HG03378 (cell line): ENCODE measurements around the gene ATP6AP2.

Experiments
- ATAC-seq: cut with Tn5 transposase; IDR thresholded peaks from one replicate; pipeline ENCODE4 v1.9.1; 2021; ENCODE audit warnings: mild to moderate bottlenecking, moderate library complexity; ENCODE audit not compliant: unreplicated experiment

The ATP6AP2 gene

DNA sequence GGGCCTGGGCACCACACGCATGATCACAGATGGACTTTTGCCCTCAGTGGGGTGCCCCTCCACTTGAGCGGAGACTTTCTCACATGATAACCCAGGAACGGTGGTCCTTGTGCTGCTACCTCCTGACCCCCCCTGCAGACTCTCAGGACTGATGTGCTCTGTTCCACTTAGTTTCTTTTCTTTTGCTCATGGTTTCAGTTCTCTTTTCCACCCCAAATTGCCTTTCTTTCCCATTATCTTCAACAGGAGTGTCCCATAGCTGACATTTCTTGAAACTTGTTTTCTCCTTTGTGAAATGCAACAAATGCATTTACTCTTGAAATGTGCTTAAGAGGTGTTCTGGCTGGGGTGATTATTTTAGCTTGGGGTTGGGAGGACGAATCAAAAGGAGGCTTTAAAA is 51.4 kb downstream of the ATP6AP2 start:
- no peak for ATAC-seq

DNA sequence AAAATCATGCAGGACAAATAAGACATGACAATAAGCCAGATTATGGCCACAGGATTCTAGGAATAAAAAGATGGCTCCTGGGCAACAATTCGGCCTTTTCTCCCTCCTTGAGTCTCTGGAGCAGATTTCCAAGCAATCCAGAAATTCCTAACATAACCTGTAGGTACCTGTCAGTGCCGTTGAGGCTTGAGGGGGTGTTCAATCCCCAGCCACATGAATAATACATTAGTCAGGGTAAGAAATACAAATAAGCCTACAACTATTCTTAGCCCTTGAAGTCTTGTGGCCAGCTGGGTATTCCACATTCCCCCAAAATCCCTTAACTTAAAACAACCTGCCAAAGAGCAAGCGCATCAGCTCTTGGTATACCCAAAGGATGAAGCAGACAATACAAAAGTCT is 56.9 kb downstream of the ATP6AP2 start:
- ATAC-seq = no peak

DNA sequence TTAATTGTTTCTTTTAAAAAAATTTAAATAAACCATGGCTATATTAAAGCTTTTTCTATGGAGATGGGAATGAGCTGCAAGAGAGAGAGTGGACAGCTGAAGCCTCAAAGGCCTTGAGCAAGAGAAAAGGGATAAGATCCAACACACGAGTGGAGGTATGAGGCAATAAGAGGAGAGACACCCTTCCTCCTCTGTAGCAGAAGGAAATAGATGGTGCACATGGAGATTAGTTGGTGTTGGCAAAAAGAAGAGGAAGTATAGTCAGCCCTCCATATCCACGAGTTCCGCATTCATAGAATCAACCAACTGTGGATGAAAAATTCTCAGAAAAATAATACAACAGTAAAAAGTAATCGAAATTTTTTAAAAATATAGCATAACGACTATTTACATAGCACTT is 63.4 kb downstream of the ATP6AP2 start:
- no peak for ATAC-seq

DNA sequence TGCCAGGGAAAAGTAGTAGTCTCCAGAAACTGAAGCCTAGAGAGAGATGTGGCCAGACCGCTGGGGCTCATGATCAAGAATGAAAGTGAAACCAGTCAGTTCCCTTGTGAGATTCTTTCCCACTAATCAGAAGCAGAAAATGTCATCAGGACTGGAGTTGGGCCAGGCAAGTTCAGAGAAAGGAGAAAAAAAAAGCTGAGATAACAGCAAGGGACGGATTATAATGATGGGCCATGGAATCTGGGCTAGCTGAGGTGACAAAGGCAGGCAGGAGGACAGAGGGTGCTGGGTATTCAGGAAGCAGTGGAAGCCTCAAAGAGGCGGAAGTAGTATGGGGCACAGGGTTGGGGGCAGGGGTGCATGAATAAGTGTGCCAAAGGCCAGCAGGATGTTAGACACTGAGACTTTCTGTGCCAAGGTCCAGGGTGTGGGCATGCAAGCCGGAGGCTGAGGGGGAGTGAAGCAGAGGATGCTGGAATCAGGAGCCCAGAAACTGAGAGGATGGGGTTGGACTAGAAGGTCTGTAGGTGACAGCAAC is 64.1 kb downstream of the ATP6AP2 start:
- peak; percentile 38 for ATAC-seq

DNA sequence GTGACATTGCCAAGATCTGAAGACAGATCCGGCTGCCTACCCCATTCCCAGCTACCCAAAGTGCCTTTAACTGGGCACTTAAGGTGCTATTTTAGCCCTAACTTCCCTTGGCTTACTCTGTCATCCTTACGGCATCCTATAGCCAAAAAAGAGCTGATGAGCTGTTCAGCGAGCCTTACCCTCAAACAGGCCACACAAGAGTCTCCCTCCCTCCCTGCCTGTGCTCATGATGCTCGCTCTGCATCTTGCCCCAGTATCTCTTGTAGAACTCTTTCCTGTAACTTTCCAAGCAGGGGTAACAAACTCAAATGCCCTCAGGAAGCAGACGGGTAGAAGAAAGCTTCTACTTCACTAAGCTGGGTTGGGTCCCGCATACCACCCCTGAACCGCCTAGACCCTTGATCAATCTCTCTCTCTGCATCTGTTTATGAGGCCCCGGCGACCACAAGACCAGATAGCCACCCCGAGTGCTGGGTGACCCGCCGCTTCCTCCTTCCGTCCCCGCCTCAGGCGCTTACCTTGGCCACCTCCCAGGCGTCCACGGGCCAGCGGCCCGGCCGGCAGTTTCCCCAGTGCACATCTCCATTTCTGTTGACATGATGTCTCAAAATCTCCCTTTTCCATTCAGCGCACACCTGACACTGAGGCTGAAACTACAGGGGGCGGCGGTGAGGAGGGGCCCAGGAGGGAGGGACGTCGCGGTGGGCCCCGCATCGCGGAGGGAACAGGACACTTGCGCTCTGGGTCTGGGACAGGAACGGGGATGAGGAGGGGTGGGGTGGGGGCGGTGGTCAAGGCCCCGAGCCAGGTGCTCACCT is 65.9 kb downstream of the ATP6AP2 start:
- peak; percentile 10 for ATAC-seq

DNA sequence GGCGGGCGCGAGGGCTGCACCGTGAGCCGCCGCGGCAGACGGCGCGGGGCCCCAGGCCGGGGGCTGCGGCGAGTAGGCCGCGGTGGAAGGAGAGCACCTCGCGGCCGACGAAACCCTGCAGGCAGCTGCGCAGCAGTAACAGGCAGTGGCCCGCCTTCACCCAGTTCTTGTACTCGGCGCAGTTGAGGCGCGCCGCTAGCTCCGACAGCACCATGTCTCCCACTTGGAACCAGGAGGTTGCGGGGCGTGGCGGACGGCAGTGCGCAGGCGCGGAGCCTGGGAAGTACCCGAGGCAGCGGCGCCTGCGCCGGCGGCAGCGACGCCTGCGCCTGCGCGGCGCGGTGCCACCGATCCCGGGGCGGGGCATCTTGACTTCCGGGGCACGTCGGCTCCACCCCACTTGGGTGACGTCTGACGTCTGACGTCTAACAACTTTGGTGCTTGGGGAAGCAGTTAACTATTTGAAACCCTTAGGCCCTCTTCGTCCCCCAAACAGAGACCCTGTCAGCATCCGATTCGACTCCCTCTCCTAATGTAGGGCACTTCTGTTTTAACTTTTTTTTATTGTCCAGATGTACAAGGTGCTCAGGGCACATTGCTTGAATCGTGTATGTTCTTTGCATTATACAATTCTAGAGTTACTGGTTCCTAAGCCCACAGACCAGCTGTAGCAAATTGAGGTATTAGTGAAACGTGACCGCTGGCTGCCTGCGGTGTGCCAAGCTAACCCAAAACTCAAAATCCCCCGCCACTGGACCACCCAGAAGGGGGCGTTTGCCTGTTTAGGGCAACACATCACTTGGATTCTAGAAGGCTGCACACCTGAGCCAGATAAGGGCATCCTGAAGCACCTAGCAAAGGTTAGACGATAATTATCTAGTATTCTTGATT is 66.8 kb downstream of the ATP6AP2 start, which contains the start of gene CXorf38:
TSS of gene CXorf38 (minus strand) at position 255 of the 891 bp plus-strand sequence. CDS start at position 214, 41 bp downstream.
- peak; percentile 73 for ATAC-seq

DNA sequence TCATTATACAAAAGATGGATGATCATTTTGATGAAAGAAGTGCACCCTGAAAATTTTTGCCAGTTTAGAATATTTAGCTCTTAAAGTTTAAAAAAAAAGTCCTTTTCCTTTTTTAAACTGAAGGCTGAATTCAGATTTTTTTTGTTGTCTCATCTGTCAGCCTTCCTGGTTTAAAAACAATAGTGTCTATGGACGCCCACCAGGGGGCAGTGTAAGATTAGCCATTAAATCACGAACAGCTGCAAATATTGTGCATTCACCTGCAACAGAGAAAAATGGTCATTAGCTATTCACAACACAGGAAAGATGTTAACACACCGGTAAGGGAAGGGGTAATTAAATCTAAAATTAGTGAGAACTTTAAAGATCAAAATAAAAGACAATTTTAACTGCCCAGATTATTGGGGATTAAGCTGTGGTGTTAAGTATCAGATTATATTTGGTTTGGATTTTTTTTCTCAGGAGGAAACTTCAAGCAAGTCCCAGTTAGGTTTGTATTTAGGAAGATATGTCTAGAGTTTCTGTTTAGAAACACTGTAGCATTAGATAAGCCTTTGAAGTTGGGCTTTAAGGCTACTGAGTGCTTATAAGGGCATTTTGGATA is 71.0 kb downstream of the ATP6AP2 start:
- ATAC-seq = no peak

DNA sequence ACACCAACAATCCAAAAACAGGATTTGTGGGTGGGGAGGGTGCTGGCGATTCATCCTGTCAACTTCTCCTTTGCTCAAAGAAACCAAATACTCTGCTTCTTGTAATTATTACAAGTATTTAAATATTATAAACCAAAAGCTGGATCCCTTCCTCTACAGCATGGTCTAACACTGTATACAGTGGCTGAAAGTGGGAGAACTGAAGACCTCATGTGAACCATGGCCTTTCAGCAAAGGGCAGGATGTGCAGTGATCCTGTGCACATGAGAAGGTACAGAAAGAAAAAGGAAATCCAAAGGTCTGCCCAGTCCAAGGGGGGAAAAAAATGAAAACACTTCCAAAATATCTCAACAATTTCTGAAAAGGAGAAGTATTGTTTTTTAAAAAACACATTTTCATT is 71.9 kb downstream of the ATP6AP2 start:
- no peak for ATAC-seq

DNA sequence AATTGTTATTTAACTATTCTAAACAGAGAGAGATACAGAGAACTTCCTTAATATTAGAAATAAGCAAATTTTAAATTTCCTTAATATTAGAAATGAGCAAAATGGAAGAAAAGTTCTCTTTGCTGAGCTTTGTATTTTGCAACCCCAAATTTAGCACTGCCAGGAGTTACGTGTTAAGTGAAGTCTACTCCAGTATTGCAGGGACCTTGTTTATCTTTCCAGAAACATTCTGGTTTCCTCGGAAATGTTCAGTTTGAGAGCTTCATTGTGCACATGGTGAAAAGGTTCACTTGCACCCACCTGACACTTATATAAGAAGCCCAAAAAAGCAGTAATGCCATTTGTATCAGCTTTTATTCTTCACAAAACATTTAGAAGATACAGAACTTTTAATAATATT is 72.8 kb downstream of the ATP6AP2 start:
- no peak for ATAC-seq
